ENCODE measurements around the gene NXPH4. TPM values are rescaled to one million over a fixed set of nuclear protein-coding genes. Genes with fewer than 3 reads are reported as not detected.

Gene NXPH4
- total RNA-seq, 1 donor from 2014 or later: 0.40 TPM

DNA sequence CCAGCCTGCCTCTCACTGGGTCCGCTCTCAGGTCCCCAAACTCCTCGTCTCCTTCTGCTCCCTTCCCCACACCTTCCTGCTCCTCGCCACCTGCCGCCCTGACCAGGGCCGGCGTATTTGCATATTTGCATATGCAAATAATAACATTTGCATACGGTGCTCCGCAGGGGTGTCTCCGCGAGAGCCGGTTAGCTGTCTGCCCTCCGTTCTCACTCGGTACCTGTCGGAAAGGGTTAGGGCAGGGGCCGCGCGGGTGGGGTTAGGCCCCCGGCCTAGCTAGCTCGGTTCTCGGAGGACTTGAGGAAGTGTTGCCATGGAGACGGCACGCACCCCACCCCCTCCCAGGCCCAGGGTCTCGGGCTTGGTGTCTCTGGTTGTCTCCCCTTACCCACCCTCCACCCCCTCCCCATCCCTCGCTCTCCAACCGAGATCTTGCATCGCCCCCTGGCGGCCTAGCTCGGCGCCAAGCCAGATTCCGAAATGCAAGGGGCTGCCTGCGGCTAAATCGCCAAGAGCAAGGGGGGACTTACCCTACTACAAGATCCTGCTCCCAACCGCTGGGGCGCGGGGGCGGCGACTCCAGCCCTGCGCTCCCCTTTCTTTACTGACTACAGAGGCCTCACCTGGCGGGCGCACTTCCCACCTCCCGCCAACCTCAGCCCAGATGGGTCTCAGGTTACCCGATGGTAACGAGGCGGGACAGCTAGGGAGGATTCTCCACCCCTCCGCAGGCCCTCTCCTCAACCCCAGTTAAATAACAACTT lies 26.3 kb downstream of the NXPH4 start:
- DNase-seq (ENCODE audit: low read depth): no peak

DNA sequence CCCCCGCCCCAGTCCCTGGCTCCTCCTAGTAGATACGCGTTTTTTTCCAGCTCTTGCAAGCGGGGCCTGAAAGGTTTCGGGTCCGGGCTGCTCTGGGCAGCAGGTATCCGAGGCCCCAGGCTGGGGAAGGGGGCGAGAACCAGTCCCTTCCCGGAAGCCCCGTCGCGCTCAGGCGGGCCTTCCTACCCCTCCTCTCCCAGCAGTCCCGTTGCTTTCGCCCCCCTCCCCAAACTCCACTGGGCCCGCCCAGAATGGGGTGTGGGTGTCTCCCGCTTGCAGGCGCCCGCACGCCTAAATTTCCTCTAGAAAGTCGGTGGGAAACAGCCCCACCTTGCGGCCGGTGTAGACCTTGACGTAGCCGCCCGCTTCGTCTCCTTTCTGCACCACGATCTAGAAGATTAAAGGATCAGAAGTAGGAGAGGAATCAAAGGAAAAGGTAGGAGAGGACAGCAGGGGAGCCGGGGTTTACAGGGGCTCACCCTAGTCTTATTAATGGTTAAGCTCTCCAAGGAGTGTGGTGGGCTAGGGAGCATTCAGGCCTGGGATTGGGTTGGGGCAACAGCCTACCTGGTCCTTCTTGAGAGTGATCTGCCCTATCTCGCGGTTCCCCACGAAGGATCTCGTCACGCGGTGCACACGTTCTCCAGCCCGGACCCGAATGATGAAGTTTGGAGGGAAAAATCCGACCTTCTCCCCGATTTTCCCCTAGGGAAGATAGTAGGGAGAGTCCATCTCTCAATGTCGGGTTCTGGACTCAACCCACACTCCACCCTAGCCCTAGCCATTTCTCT lies 27.1 kb downstream of the NXPH4 start:
- DNase-seq (ENCODE audit: low read depth): peak; percentile 33

DNA sequence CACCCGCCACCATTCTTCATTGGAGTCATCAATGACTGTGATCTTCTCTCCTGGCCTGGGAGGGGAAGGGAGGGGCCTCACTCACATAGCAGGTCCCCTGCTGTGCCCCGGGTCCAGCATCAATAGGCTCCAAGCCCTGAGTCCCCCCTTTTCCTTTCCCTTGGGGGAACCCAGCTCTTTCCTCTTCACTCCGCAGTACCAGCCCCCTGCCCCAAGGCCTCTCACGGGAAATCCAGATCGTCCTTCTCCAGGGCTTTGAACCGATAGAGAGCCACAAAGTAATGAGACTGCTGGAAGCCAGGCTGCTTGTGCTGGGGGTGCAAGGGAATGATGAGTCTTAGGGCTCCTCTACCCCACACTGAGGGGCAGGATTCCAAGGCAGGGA lies 27.7 kb downstream of the NXPH4 start:
- no peak for DNase-seq (ENCODE audit: low read depth)

- no peak for DNase-seq (ENCODE audit: low read depth)
Measured at GRCh38 chr12:57247041-57247440, 30.4 kb downstream of the NXPH4 start.

GRCh38 chr12:57248934-57249742 lies 32.5 kb downstream of the NXPH4 start:
- DNase-seq (ENCODE audit: low read depth): no peak

DNA sequence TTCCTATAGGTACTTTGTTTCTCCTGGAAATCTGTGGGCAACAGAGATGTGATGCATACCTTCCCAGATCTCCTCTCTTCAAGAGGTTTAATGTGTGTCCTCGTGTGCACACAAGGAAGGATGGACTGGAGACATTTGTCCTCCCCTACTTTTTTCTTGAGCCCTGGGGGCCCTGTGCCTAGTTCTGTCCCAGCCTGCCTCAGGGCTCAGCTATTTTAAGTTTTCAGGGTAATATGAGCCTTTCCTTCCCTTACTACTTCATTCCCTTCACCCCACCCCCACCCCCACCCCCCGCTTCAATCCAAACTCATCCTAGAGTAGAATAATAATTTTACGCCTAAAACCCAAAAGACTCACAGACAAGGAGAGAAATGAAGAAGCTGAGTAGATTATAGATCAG lies 33.9 kb downstream of the NXPH4 start:
- no peak for DNase-seq (ENCODE audit: low read depth)

DNA sequence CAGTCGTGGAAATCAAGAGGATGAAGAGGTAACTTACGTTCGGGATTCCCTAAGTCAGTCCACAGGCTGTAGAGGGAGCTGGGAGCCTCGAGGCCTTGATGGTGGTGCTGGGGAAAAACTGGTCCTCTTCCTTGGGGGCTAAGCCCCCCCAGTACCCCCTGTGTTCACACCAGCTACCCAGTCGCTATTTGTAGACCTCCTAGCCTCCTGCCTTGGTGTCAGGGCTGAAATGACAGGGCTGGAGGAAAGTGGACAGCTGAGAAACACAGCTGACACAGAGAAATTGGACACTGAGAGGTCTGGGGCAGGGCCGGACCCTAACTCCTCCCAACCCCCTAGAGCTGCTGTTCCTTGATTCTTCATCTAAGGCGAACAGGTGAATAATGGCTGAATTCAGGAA lies 34.4 kb downstream of the NXPH4 start, which contains the start of gene STAC3:
Gene STAC3, minus strand, starts transcription at position 232 of the 400 bp plus-strand sequence. CDS start 1,551 bp downstream, outside the sequence.
- no peak for DNase-seq (ENCODE audit: low read depth)

DNA sequence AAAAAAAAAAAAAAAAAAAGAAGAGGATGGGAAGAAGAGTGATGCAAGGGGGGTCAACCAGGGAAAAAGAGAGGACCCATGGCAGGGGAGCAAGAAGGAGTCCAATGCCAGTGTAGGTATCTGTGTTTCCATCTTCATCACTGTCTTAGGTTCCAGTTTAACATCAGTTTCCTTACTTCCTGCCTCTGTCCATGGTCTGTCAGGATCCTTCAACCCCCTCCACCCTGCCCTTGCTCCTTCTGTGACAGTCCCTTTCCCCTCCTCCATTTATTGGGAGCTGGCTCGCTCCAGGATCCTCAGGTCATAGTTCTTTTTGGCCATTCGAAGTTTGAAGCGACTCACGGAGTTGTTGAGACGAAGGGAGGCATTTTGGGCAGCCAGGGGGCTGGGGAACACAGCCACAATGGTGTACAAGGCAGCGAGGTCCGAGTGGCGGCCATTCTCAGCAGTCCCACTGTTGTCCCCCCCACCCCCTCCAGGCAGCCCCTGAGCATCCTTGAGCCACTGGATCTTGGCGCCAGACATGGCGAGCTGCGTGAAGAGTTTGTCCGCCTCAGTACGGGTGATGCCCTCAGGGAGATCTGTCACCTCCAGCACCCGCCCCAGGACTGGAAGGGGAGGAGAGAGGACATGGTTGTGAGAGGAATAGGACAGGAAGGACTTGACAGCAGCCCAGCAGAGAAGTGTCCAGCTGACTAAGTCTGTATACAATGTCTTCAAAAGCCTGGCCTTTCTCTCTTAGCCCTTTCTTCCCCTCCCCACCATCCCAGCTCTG lies 38.1 kb downstream of the NXPH4 start:
- DNase-seq (ENCODE audit: low read depth): no peak

GRCh38 chr12:57255916-57256315 lies 39.3 kb downstream of the NXPH4 start:
- no peak for DNase-seq (ENCODE audit: low read depth)

DNA sequence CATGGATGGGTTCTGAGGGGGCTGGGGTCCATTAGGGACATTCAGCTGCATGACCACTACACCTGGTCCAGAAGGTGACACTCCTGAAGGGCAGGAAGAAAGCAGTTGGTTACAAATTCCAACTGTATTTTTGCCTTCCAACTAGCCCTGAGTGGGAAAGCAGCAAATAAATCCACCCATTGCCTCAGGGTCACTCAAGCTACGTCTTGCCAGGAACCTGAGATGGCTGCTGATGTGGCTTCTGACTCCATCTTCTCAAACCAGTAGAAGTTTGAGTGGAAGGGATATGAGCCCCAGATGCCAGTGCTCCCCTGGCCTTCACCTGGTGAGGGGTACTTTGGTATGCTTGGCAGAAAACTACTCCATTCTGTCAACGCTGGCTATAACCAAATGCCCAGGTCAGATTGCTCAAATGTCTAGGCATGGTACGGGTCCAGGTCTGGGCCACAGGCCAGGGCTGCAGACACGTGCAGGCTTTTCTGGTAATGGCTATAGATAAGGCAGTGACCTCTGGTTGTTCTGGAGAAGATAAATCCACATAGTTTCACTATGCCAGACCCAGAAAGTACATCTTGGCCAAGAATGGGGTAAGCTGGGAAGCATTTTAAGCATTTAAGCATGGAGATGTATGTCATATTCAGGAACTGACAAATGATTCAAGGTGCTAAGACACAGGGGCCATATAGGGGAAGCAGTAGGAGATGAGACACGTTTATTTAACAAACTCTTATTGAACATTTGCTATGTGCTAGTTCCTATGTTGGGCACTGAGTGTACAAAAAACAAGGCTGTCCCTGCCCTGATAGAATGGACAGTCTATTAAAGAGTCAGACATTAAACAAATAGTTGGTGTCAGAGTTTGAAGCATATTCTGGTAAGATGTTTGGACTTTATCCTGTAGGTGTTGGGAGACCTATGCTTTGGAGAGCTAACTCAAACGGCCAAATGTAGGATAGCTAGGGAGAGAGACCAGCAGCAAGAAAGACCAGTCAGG lies 42.7 kb downstream of the NXPH4 start:
- DNase-seq (ENCODE audit: low read depth): no peak

GRCh38 chr12:57260366-57260765 lies 43.8 kb downstream of the NXPH4 start:
- no peak for DNase-seq (ENCODE audit: low read depth)

DNA sequence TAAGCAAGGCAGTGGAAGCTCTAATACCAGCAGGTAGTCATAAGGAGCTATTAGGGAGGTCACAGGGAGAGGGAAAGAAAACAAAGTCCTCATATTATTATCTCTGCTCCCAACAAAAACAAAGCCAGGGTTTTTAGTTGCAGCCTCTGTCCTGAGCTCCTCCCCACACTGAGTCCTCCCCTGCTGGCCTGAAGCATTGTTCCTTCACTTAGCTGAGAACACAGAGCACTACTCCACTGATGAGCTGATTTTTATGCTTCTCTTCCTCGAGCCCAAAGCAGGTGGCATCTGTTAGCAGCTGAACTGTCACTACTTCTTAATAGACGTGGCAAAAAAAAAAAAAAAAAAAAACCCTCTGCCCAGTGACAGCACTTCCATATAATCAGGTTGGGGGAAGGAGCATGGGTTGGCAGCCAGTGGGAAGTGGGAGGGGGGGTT lies 44.9 kb downstream of the NXPH4 start:
- no peak for DNase-seq (ENCODE audit: low read depth)

GRCh38 chr12:57262126-57262822 lies 45.7 kb downstream of the NXPH4 start:
- DNase-seq (ENCODE audit: low read depth): no peak

- no peak for DNase-seq (ENCODE audit: low read depth)
Measured at GRCh38 chr12:57263096-57263495, 46.5 kb downstream of the NXPH4 start.

GRCh38 chr12:57266681-57267080 lies 50.1 kb downstream of the NXPH4 start:
- no peak for DNase-seq (ENCODE audit: low read depth)

GRCh38 chr12:57268264-57268663 lies 51.7 kb downstream of the NXPH4 start:
- DNase-seq (ENCODE audit: low read depth): no peak

- no peak for DNase-seq (ENCODE audit: low read depth)
Measured at GRCh38 chr12:57270966-57271470, 54.4 kb downstream of the NXPH4 start.

DNA sequence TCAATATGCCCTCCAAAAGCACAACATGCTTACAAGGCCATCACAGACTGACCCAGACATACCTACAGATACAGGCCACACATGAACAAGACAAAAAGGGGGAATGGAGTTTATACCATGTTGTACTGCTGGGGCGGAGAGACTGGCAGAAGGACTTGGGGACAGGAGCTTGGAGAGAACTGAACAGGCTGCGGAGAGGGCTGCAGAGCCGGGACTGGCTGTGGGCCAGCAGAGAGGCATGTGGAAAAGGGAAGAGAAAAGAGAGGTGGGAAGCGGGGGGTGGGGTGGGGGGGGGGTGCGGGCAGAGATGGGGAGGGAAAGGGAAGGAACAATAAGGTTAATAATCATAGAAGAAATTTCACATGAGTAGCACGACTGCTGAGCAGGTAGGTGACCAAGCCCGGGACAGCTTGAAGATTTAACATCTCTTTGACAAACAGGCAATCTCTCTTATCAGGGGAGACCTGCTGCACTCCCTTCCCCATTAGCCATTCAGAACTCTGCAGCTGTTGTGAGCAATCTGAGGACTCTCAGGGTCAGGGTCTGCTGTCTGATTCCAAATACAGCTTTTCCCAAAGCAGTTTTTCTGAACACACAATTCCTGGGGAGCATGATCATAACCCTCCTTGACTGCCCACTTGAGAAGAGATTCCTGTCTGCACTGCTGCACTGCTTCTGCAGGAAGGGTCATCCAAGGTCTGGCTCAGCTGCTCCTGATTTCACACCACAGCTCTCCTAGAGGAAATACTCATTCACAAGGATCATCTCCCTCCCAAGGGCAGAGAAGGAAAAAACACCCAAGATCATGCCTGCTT lies 56.0 kb downstream of the NXPH4 start:
- DNase-seq (ENCODE audit: low read depth): peak; percentile 51

All from renal cortical epithelial cell (primary cell).